Stimulated activated CD8-positive, alpha-beta memory T cell treated with anti-CD3 and anti-CD28 coated beads, Interleukin-15, amount 100 ng/mL, for 1 hour (primary cell): ENCODE data around the gene SAMD10.
"Not testable (repeated sequence)": the region's sequence is repeated elsewhere in the genome, so short reads cannot be mapped to it uniquely, and the experiment has no call there.

Experiments
- DNase-seq: peaks from one replicate; pipeline ENCODE4 v3.0.0-alpha.2; 2020; ENCODE audit warnings: low read depth

The SAMD10 gene

GRCh38 chr20:64001607-64002011 is 22.2 kb upstream of the SAMD10 start:
- no peak for DNase-seq

GRCh38 chr20:64000906-64001305 is 21.5 kb upstream of the SAMD10 start:
- no peak for DNase-seq

- DNase-seq = no peak
Observed at GRCh38 chr20:63982937-63983336, 3.5 kb upstream of the SAMD10 start.

- peak; percentile 86 for DNase-seq
Observed at GRCh38 chr20:63980806-63981728, 1.6 kb upstream of the SAMD10 start, which contains the start of gene PRPF6. Gene PRPF6 (plus strand): TSS chr20:63981132. CDS start chr20:63981246, 114 bp downstream.

- no peak for DNase-seq
Observed at GRCh38 chr20:63980317-63980805, 919 bp upstream of the SAMD10 start.

- DNase-seq = no peak
Observed at GRCh38 chr20:63979229-63979556, 249 bp downstream of the SAMD10 start.

- no peak for DNase-seq
Observed at GRCh38 chr20:63978319-63979228, 868 bp downstream of the SAMD10 start.

GRCh38 chr20:63977739-63978276 is 1.6 kb downstream of the SAMD10 start:
- peak; percentile 37 for DNase-seq

- DNase-seq = no peak
Observed at GRCh38 chr20:63976980-63977738, 2.3 kb downstream of the SAMD10 start.

GRCh38 chr20:63976511-63976910 is 2.9 kb downstream of the SAMD10 start:
- DNase-seq = not testable (repeated sequence)

GRCh38 chr20:63974402-63975200 is 4.8 kb downstream of the SAMD10 start:
- DNase-seq = no peak

GRCh38 chr20:63973636-63974401 is 5.6 kb downstream of the SAMD10 start:
- peak; percentile 61 for DNase-seq

- no peak for DNase-seq
Observed at GRCh38 chr20:63973160-63973479, 6.3 kb downstream of the SAMD10 start.

- no peak for DNase-seq
Observed at GRCh38 chr20:63972312-63973159, 6.9 kb downstream of the SAMD10 start.

GRCh38 chr20:63971960-63972311 is 7.5 kb downstream of the SAMD10 start:
- not testable (repeated sequence) for DNase-seq

- no peak for DNase-seq
Observed at GRCh38 chr20:63970714-63971431, 8.6 kb downstream of the SAMD10 start.

GRCh38 chr20:63969838-63970713 is 9.4 kb downstream of the SAMD10 start, which contains the start of gene ZNF512B:
Gene ZNF512B (minus strand): TSS chr20:63969930. CDS start chr20:63967950, 1,980 bp downstream.
- DNase-seq = no peak
